HCT116 (cell line): ENCODE data around the gene ADD1. TPM values are rescaled to one million over a fixed set of nuclear protein-coding genes. Genes with fewer than 3 reads are reported as not detected.

Experiments used
- ATAC-seq: fragments of 200-7000 bp; cut with Tn5 transposase; 2 replicates; pipeline ENCODE4 v1.9.1; 2020; ENCODE audit warnings: mild to moderate bottlenecking, moderate library complexity
- BruUV-seq: library from RNA; stranded (reverse); fragments of 400-500 nt; replicated peaks from 2 replicates; lab custom pipeline; 2021; lab: Mats Ljungman, UMichigan
- CTCF ChIA-PET: fragments of 300-600 bp; sonication (Branson Sonifier 250); formaldehyde crosslinking; loops from one replicate; lab custom pipeline; 2021; ENCODE audit warnings: antibody characterized with exemption; lab: Charles Lee
- POLR2A ChIA-PET: fragments of 300-600, 350-600 bp; sonication (Branson Sonifier 250); formaldehyde crosslinking; loops from one replicate; lab custom pipeline; 2021; ENCODE audit warnings: antibody characterized with exemption; lab: Charles Lee
- RAD21 ChIA-PET, 2 experiments: fragments of 300-600 bp; sonication (Branson Sonifier 250); formaldehyde crosslinking; loops; one replicate each; lab custom pipeline; 2023; ENCODE audit warnings: low total read pairs in 2 of 2; ENCODE audit not compliant: uncharacterized antibody in 2 of 2, unreplicated experiment in 2 of 2, low non-redundant PET in 1 of 2; lab: Charles Lee
- DNase-seq: peaks from one replicate; pipeline ENCODE4 v3.0.0-alpha.2; 2010; ENCODE audit warnings: low read depth, low spot score
- H2AFZ ChIP-seq: fragments of 200-600 bp; shearing (Covaris generic), sonication (generic); 2 replicates; pipeline ENCODE4 v1.6.1; 2017; ENCODE audit warnings: low read depth, mixed run types, mixed read lengths, antibody characterized with exemption, low read length; ENCODE audit not compliant: poor library complexity, severe bottlenecking
- H3K27ac ChIP-seq: 2 replicates; pipeline ENCODE4 v1.5.1; 2012; ENCODE audit warnings: low read depth, low read length
- H3K27me3 ChIP-seq: fragments of 200-600 bp; sonication (generic); 2 replicates; pipeline ENCODE4 v1.6.1; 2016; ENCODE audit warnings: mixed run types, low read length, mixed read lengths; ENCODE audit not compliant: insufficient read depth
- H3K36me3 ChIP-seq, 2 experiments: fragments of 200-500 bp in 1 of 2; fragments of 200-600 bp in 1 of 2; sonication (Bioruptor generic) in 1 of 2; sonication (generic) in 1 of 2; 2 replicates each; pipeline versions ENCODE4 v1.5.1 to v1.6.1; 2014 to 2016; ENCODE audit warnings: low read length in 2 of 2, inconsistent platforms in 1 of 2, mixed read lengths in 1 of 2, mixed run types in 1 of 2; ENCODE audit not compliant: insufficient read depth in 2 of 2, control insufficient read depth in 1 of 2
- H3K4me1 ChIP-seq, 2 experiments: fragments of 200-600 bp in 1 of 2; sonication (generic) in 1 of 2; 2 replicates each; pipeline versions ENCODE4 v1.5.1 to v1.6.1; 2012 to 2017; ENCODE audit warnings: low read length in 2 of 2, inconsistent platforms in 1 of 2, mild to moderate bottlenecking in 1 of 2, mixed read lengths in 1 of 2, mixed run types in 1 of 2, moderate library complexity in 1 of 2; ENCODE audit not compliant: insufficient read depth in 2 of 2, control insufficient read depth in 1 of 2
- H3K4me2 ChIP-seq: fragments of 200-600 bp; sonication (generic); 2 replicates; pipeline ENCODE4 v1.6.1; 2017; ENCODE audit warnings: mixed run types, low read length, mixed read lengths
- H3K4me3 ChIP-seq, 2 experiments: fragments of 200-600 bp in 1 of 2; sonication (generic) in 1 of 2; replicated peaks in 1 of 2; 2 replicates each; pipeline ENCODE4 v1.5.1; 2011 to 2016; ENCODE audit warnings: low read length in 2 of 2, control low read depth in 1 of 2, low read depth in 1 of 2, mild to moderate bottlenecking in 1 of 2, mixed read lengths in 1 of 2, mixed run types in 1 of 2
- H3K79me2 ChIP-seq: fragments of 200-600 bp; sonication (generic); 2 replicates; pipeline ENCODE4 v1.6.1; 2017; ENCODE audit warnings: mild to moderate bottlenecking, mixed run types, low read length, moderate library complexity, mixed read lengths; ENCODE audit not compliant: insufficient read depth
- H3K9ac ChIP-seq: fragments of 200-600 bp; sonication (generic); 2 replicates; pipeline ENCODE4 v1.6.1; 2016; ENCODE audit warnings: low read length, mixed read lengths
- H3K9me2 ChIP-seq: fragments of 200-600 bp; sonication (generic), shearing (Covaris generic); 2 replicates; pipeline ENCODE4 v1.6.1; 2017; ENCODE audit warnings: mixed run types, mild to moderate bottlenecking, moderate library complexity; ENCODE audit not compliant: insufficient read depth
- H3K9me3 ChIP-seq, 2 experiments: fragments of 200-500 bp in 1 of 2; fragments of 200-600 bp in 1 of 2; sonication (Bioruptor generic) in 1 of 2; sonication (generic) in 1 of 2; 2 replicates each; pipeline ENCODE4 v1.6.1; 2014 to 2017; ENCODE audit warnings: low read length in 2 of 2, mixed read lengths in 2 of 2, inconsistent platforms in 1 of 2, low read depth in 1 of 2, mild to moderate bottlenecking in 1 of 2, mixed run types in 1 of 2, moderate library complexity in 1 of 2; ENCODE audit not compliant: control insufficient read depth in 1 of 2, insufficient read depth in 1 of 2
- H4K20me1 ChIP-seq: fragments of 200-600 bp; sonication (generic), shearing (Covaris generic); 2 replicates; pipeline ENCODE4 v1.6.1; 2017; ENCODE audit warnings: mixed run types, mild to moderate bottlenecking, moderate library complexity; ENCODE audit not compliant: insufficient read depth
- CTCF ChIP-seq, 3 experiments: fragments of 200-600 bp in 1 of 3; sonication (generic) in 1 of 3; IDR thresholded peaks in 2 of 3; conservative IDR thresholded peaks in 1 of 3; 2 replicates each; pipeline ENCODE4 v1.5.1; 2012 to 2017; ENCODE audit warnings: low read depth in 2 of 3, low read length in 2 of 3, antibody characterized with exemption in 1 of 3, borderline replicate concordance in 1 of 3, control low read depth in 1 of 3, mild to moderate bottlenecking in 1 of 3, mixed read lengths in 1 of 3, mixed run types in 1 of 3, moderate library complexity in 1 of 3; ENCODE audit not compliant: insufficient read depth in 1 of 3
- JUND ChIP-seq: IDR thresholded peaks from 2 replicates; pipeline ENCODE4 v1.6.1; 2012
- POLR2AphosphoS5 ChIP-seq: IDR thresholded peaks from 2 replicates; pipeline ENCODE4 v1.6.1; 2011; ENCODE audit warnings: mild to moderate bottlenecking, low read depth, low read length, moderate library complexity
- SP1 ChIP-seq: IDR thresholded peaks from 2 replicates; pipeline ENCODE4 v1.6.1; 2012; ENCODE audit warnings: low read depth
- intact Hi-C: fragments of 100-400 bp; cut with micrococcal nuclease; formaldehyde crosslinking; loops from 2 replicates; pipeline ENCODE4 v1.10.0; 2022
- total RNA-seq: library from RNA; stranded (reverse); gene quantifications from one replicate; pipeline ENCODE4 v1.2.1, GENCODE V29; 2021; ENCODE audit not compliant: unreplicated experiment

The ADD1 gene
- total RNA-seq, 1 experiment from 2014 or later: 139 TPM

- Histone ChIP-seq H3K4me1 (peaks cover 24 to 45% of the 10 kb centered on the region in 2 experiments), H3K79me2 (peaks cover 36% of the 10 kb centered on the region), H3K4me2 (peak overlapping the region; percentile 89), H3K27ac (peak overlapping the region; percentile 73), H3K9ac (peak overlapping the region; percentile 99), H2AFZ (no peak overlapping the region), H4K20me1 (peaks cover 5% of the 10 kb centered on the region; the same call in 1 of the 2 replicates), H3K9me2 (no peaks in the 10 kb centered on the region), H3K9me3 (no peaks in the 10 kb centered on the region), H3K36me3 (peaks cover 7 to 42% of the 10 kb centered on the region in 2 experiments; a peak in 2 of 4 replicates), H3K4me3 (peak overlapping the region; percentile 95 to 98), H3K27me3 (no peaks in the 10 kb centered on the region)
- ChIA-PET RAD21 (interaction anchor here in 1 of 2 experiments (1.0 kb wide), 1 partner anchor 172 kb away, joined by 3 read pairs; no protein-coding TSS in a partner anchor), CTCF (no interaction called here), POLR2A (no interaction called here)
- ATAC-seq: peak; percentile 3
- BruUV-seq: no TSS peak
- intact Hi-C loops: loop anchor here (2.0 kb wide), 1 partner anchor 169 kb away; no protein-coding TSS in a partner anchor
- TF ChIP-seq CTCF (IDR thresholded peaks at IDR 0.05 in 2 of 3, conservative IDR thresholded peaks at IDR 0.05 in 1 of 3; ENCODE audit: borderline replicate concordance in 1 of 3, insufficient read depth in 1 of 3, low read depth in 2 of 3, low read length in 2 of 3): no peak
- TF ChIP-seq JUND: no peak
- no peak for TF ChIP-seq SP1
- no peak for TF ChIP-seq POLR2AphosphoS5
- no peak for DNase-seq
Measured at GRCh38 chr4:2934077-2934812, 90.6 kb downstream of the ADD1 start.
